SK-N-SH (cell line): ENCODE results near the gene MED22.

Experiments used
- FOXM1 ChIP-seq: IDR thresholded peaks from 2 replicates; pipeline ENCODE4 v1.4.0; 2012; ENCODE audit warnings: low read depth, mild to moderate bottlenecking
- TF ChIP-seq, protein P1 (sequence below): fragments of 200-600 bp; sonication (generic); IDR thresholded peaks from 2 replicates; pipeline ENCODE4 v1.6.1; 2017; ENCODE audit warnings: antibody characterized with exemption, mild to moderate bottlenecking, moderate library complexity

DNA sequence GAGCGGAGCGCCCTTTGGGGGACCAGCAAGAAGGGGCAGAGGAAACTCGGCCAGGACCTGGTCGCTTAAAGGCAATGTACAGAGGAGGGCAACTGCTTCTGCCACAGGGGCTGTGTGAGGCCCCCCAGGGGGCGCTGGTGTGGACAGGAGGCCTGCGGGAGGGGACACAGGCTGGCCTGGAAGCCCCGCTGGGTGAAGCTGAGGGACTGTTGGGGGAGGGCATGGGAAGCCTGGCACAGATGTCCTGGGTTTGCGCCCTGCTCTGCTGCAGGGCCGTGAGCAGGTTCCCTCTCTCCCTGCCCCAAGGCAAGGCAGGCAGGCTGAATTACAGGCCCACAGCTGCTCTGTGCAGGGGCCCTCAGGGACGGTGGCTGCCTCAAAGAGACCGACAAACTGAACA is 5.4 kb downstream of the MED22 start:
- TF ChIP-seq, protein P1, sequence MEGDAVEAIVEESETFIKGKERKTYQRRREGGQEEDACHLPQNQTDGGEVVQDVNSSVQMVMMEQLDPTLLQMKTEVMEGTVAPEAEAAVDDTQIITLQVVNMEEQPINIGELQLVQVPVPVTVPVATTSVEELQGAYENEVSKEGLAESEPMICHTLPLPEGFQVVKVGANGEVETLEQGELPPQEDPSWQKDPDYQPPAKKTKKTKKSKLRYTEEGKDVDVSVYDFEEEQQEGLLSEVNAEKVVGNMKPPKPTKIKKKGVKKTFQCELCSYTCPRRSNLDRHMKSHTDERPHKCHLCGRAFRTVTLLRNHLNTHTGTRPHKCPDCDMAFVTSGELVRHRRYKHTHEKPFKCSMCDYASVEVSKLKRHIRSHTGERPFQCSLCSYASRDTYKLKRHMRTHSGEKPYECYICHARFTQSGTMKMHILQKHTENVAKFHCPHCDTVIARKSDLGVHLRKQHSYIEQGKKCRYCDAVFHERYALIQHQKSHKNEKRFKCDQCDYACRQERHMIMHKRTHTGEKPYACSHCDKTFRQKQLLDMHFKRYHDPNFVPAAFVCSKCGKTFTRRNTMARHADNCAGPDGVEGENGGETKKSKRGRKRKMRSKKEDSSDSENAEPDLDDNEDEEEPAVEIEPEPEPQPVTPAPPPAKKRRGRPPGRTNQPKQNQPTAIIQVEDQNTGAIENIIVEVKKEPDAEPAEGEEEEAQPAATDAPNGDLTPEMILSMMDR: peak; percentile 33
- TF ChIP-seq FOXM1: no peak
